ENCODE results near the gene C9orf72. TPM values are rescaled to one million over a fixed set of nuclear protein-coding genes. Genes with fewer than 3 reads are reported as not detected.

C9orf72 gene
- total and polyA plus RNA-seq, 12 donors, result 6.2 to 39.9 (median 16.1) TPM

GRCh38 chr9:27572061-27572460, 1.2 kb downstream of the C9orf72 start:
- no peak for DNase-seq
- TF ChIP-seq CTCF (IDR thresholded peaks at IDR 0.05), result no peak
- TF ChIP-seq POLR2A (IDR thresholded peaks at IDR 0.05), result no peak
- Histone ChIP-seq H3K9me3 (replicated peaks in 1 of 3) (no peaks in the 10 kb centered on the region), H3K36me3 (replicated peaks in 1 of 2) (no peaks in the 10 kb centered on the region), H3K4me3 (no peak overlapping the region), H3K4me1 (replicated peaks in 1 of 2) (peaks cover 0 to 14% of the 10 kb centered on the region in 2 donors), H3K27me3 (no peaks in the 10 kb centered on the region), H3K27ac (peak overlapping the region in 4 of 5 donors; percentile 87 to 99 (median 94))
- 39 to 48% (median 44%) methylated on average over 3 of the region's 3 CpGs for WGBS, 4 donors
- intact Hi-C loops (cut with DNase I), result no loop called here

GRCh38 chr9:27571011-27571410, 2.3 kb downstream of the C9orf72 start:
- Histone ChIP-seq H3K4me3 (no peak overlapping the region), H3K27ac (peak overlapping the region in 1 of 5 donors; percentile 99), H3K27me3 (no peaks in the 10 kb centered on the region), H3K9me3 (replicated peaks in 1 of 3) (no peaks in the 10 kb centered on the region), H3K36me3 (replicated peaks in 1 of 2) (peaks cover 0 to 10% of the 10 kb centered on the region in 2 donors), H3K4me1 (replicated peaks in 1 of 2) (peaks cover 0 to 14% of the 10 kb centered on the region in 2 donors)
- DNase-seq, result no peak
- intact Hi-C loops (cut with DNase I), result no loop called here
- WGBS, 4 donors, result 82 to 90% (median 87%) methylated on average over 4 of the region's 4 CpGs
- TF ChIP-seq POLR2A (IDR thresholded peaks at IDR 0.05) (no peak), CTCF (IDR thresholded peaks at IDR 0.05) (no peak)

- 44 to 94% (median 91%) methylated on average over 2 of the region's 2 CpGs for WGBS, 4 donors
- no peak for DNase-seq
- H3K36me3 ChIP-seq (replicated peaks in 1 of 2), result peaks cover 0 to 11% of the 10 kb centered on the region in 2 donors
- H3K9me3 ChIP-seq (replicated peaks in 1 of 3), result no peaks in the 10 kb centered on the region
- no peak overlapping the region for H3K27ac ChIP-seq
- intact Hi-C loops (cut with DNase I), result no loop called here
- TF ChIP-seq POLR2A (IDR thresholded peaks at IDR 0.05), result no peak
- TF ChIP-seq CTCF (IDR thresholded peaks at IDR 0.05), result no peak
- peaks cover 0 to 14% of the 10 kb centered on the region in 2 donors for H3K4me1 ChIP-seq (replicated peaks in 1 of 2)
- H3K4me3 ChIP-seq, result no peak overlapping the region
- H3K27me3 ChIP-seq, result no peaks in the 10 kb centered on the region
Measured at GRCh38 chr9:27569406-27569805, 3.9 kb downstream of the C9orf72 start.

- no peak overlapping the region for H3K4me3 ChIP-seq
- H3K4me1 ChIP-seq (replicated peaks in 1 of 2), result peaks cover 0 to 3% of the 10 kb centered on the region in 2 donors
- no peak for DNase-seq
- TF ChIP-seq CTCF (IDR thresholded peaks at IDR 0.05) (no peak), POLR2A (IDR thresholded peaks at IDR 0.05) (no peak)
- 95 to 98% (median 97%) methylated on average over 1 of the region's 1 CpG for WGBS, 4 donors
- no peaks in the 10 kb centered on the region for H3K9me3 ChIP-seq (replicated peaks in 1 of 3)
- peaks cover 0 to 19% of the 10 kb centered on the region in 2 donors for H3K36me3 ChIP-seq (replicated peaks in 1 of 2)
- peak overlapping the region in 1 of 5 donors; percentile 11 for H3K27ac ChIP-seq
- no peaks in the 10 kb centered on the region for H3K27me3 ChIP-seq
- intact Hi-C loops (cut with DNase I), result no loop called here
Measured at GRCh38 chr9:27566118-27566517, 7.2 kb downstream of the C9orf72 start.

Measured in adrenal gland (tissue), 12 donors.